ENCODE measurements around the gene CAMK1G.

Gene CAMK1G

GRCh38 chr1:209611771-209612570 is 28.5 kb downstream of the CAMK1G start:
- DNase-seq (ENCODE audit: low read depth): no peak
- no peak overlapping the region for H3K4me3 ChIP-seq (ENCODE audit: control insufficient read depth, low read depth, low read length)
- no peak for TF ChIP-seq CTCF (conservative IDR thresholded peaks at IDR 0.05; ENCODE audit: control insufficient read depth, insufficient read depth, low read depth, low read length)

GRCh38 chr1:209612646-209613399 is 29.3 kb downstream of the CAMK1G start:
- H3K4me3 ChIP-seq (ENCODE audit: control insufficient read depth, low read depth, low read length): no peak overlapping the region
- DNase-seq (ENCODE audit: low read depth): no peak
- TF ChIP-seq CTCF (conservative IDR thresholded peaks at IDR 0.05; ENCODE audit: control insufficient read depth, insufficient read depth, low read depth, low read length): no peak

GRCh38 chr1:209613400-209614150 is 30.1 kb downstream of the CAMK1G start:
- no peak for TF ChIP-seq CTCF (conservative IDR thresholded peaks at IDR 0.05; ENCODE audit: control insufficient read depth, insufficient read depth, low read depth, low read length)
- H3K4me3 ChIP-seq (ENCODE audit: control insufficient read depth, low read depth, low read length): no peak overlapping the region
- DNase-seq (ENCODE audit: low read depth): no peak

- no peak overlapping the region for H3K4me3 ChIP-seq (ENCODE audit: control insufficient read depth, low read depth, low read length)
- TF ChIP-seq CTCF (conservative IDR thresholded peaks at IDR 0.05; ENCODE audit: control insufficient read depth, insufficient read depth, low read depth, low read length): no peak
- no peak for DNase-seq (ENCODE audit: low read depth)
Observed at GRCh38 chr1:209614151-209614420, 30.6 kb downstream of the CAMK1G start.

- no peak for DNase-seq (ENCODE audit: low read depth)
- TF ChIP-seq CTCF (conservative IDR thresholded peaks at IDR 0.05; ENCODE audit: control insufficient read depth, insufficient read depth, low read depth, low read length): no peak
- no peak overlapping the region for H3K4me3 ChIP-seq (ENCODE audit: control insufficient read depth, low read depth, low read length)
Observed at GRCh38 chr1:209614906-209615305, 31.4 kb downstream of the CAMK1G start.

- H3K4me3 ChIP-seq (ENCODE audit: control insufficient read depth, low read depth, low read length): no peak overlapping the region
- TF ChIP-seq CTCF (conservative IDR thresholded peaks at IDR 0.05; ENCODE audit: control insufficient read depth, insufficient read depth, low read depth, low read length): no peak
- DNase-seq (ENCODE audit: low read depth): no peak
Observed at GRCh38 chr1:209616366-209617046, 33.0 kb downstream of the CAMK1G start.
